Measurements from ENCODE around the gene FAM107B. TPM values are rescaled to one million over a fixed set of nuclear protein-coding genes. Genes with fewer than 3 reads are reported as not detected.

Gene FAM107B
- total and polyA plus RNA-seq, 2 of the 8 experiments (the other 6 are each of a cell fraction or from before 2014, with no cell fraction given), result 7.5 to 28.1 TPM

DNA sequence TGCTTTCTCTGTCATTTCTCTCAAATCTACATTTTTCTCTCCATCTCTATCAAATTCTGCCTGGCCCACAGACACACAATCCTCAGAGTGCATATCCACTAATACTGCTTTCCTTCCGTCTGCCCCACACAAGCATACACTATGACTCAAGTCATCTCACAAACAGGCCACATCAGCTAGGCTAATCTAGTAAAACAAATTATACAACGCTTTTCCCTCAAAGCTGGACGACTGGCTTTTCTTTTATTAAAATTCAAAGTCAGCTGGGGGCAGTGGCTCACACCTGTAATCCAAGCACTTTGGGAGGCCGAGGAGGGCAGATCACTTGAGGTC, 161.1 kb downstream of the FAM107B start:
- Histone ChIP-seq H4K8ac (ENCODE audit: extremely low read depth, insufficient read depth, low read length) (no peak overlapping the region), H3K14ac (ENCODE audit: insufficient read length) (no peak overlapping the region), H2BK12ac (ENCODE audit: low read depth, low read length) (no peak overlapping the region), H3K4me3 (ENCODE audit: extremely low read depth in 1 of 4, insufficient read depth in 2 of 4, low read depth in 3 of 4, low read length in 4 of 4) (no peak overlapping the region), H3K23ac (ENCODE audit: insufficient read length) (no peak overlapping the region), H3K27ac (ENCODE audit: low read depth, low read length) (no peak overlapping the region), H3K56ac (replicated peaks; ENCODE audit: insufficient read length, low read depth, low read length) (no peak overlapping the region), H2AFZ (ENCODE audit: low read length) (no peak overlapping the region), H4K5ac (ENCODE audit: insufficient read length, low read depth, low read length) (no peak overlapping the region), H3K79me2 (ENCODE audit: control insufficient read depth in 1 of 2, insufficient read depth in 2 of 2, low read length in 2 of 2) (no peaks in the 10 kb centered on the region), H3K4ac (replicated peaks; ENCODE audit: insufficient read length, low read depth, low read length) (no peak overlapping the region), H3K4me2 (ENCODE audit: insufficient read depth in 1 of 2, low read depth in 2 of 2, low read length in 2 of 2) (no peak overlapping the region), H2BK20ac (ENCODE audit: low read length) (no peak overlapping the region), H2BK5ac (ENCODE audit: low read depth, low read length) (no peak overlapping the region), H3K9ac (replicated peaks in 1 of 4; ENCODE audit: extremely low read depth in 1 of 4, low read depth in 3 of 4, low read length in 3 of 4) (no peak overlapping the region), H3K9me3 (ENCODE audit: insufficient read depth in 2 of 2, low read depth in 1 of 2, low read length in 1 of 2) (no peaks in the 10 kb centered on the region), H3K23me2 (ENCODE audit: low read depth, low read length) (no peaks in the 10 kb centered on the region), H4K20me1 (replicated peaks in 1 of 2; ENCODE audit: control insufficient read depth in 1 of 2, insufficient read depth in 2 of 2, low read length in 2 of 2) (no peaks in the 10 kb centered on the region), H4K91ac (replicated peaks; ENCODE audit: insufficient read length, low read length) (no peak overlapping the region), H3K27me3 (replicated peaks in 1 of 4; ENCODE audit: control insufficient read depth in 3 of 4, extremely low read depth in 1 of 4, insufficient read depth in 3 of 4, low read length in 3 of 4) (no peaks in the 10 kb centered on the region), H3K79me1 (ENCODE audit: low read depth, low read length) (no peaks in the 10 kb centered on the region), H2AK5ac (ENCODE audit: low read depth, low read length) (no peak overlapping the region), H3K18ac (ENCODE audit: extremely low read depth, low read length) (no peak overlapping the region), H3K36me3 (ENCODE audit: control insufficient read depth in 2 of 4, insufficient read depth in 4 of 4, low read length in 3 of 4) (no peaks in the 10 kb centered on the region), H2BK120ac (replicated peaks; ENCODE audit: low read depth, low read length) (no peak overlapping the region), H2BK15ac (ENCODE audit: low read length) (no peak overlapping the region), H3K4me1 (replicated peaks in 1 of 4; ENCODE audit: control insufficient read depth in 3 of 4, insufficient read depth in 4 of 4, low read length in 3 of 4) (no peaks in the 10 kb centered on the region; a peak in 1 of 7 replicates)
- no peak for FAIRE-seq
- TF ChIP-seq FOSL1 (IDR thresholded peaks at IDR 0.05; ENCODE audit: insufficient read depth, low read depth, low read length) (no peak), EGR1 (IDR thresholded peaks at IDR 0.05; ENCODE audit: borderline replicate concordance, low read depth, low read length) (no peak), TBP (IDR thresholded peaks at IDR 0.05; ENCODE audit: low read depth, low read length) (no peak), KDM4A (IDR thresholded peaks at IDR 0.05; ENCODE audit: low read depth, low read length, severe bottlenecking) (no peak), SIN3A (conservative IDR thresholded peaks at IDR 0.05 in 1 of 2, IDR thresholded peaks at IDR 0.05 in 1 of 2; ENCODE audit: low read depth in 1 of 2, low read length in 2 of 2) (no peak), RFX5 (IDR thresholded peaks at IDR 0.05; ENCODE audit: borderline replicate concordance, low read depth, low read length) (no peak), SP1 (IDR thresholded peaks at IDR 0.05; ENCODE audit: low read depth, low read length) (no peak)
- POLR2A ChIA-PET (ENCODE audit: partially characterized antibody), result no interaction called here
- CTCF ChIA-PET (ENCODE audit: partially characterized antibody), result interaction anchor here (1.2 kb wide), 1 partner anchor 77 kb away, joined by 3 read pairs; no protein-coding TSS in a partner anchor
- DNase-seq (ENCODE audit: low read depth in 1 of 2, low spot score in 2 of 2), result no peak
- 95% methylated on average over 4 of the region's 4 CpGs; no CpG with 5 or more reads in 1 of the 2 experiments for WGBS, 2 experiments (ENCODE audit: extremely low coverage in 1 of 2, insufficient coverage in 1 of 2, insufficient read length in 1 of 2, insufficient replicate concordance in 2 of 2, low coverage in 1 of 2, low lambda C conversion rate in 2 of 2, missing lambda C conversion rate in 1 of 2)

All from H1 (cell line).